Measurements from ENCODE around the gene ACO2. TPM values are rescaled to one million over a fixed set of nuclear protein-coding genes. Genes with fewer than 3 reads are reported as not detected.

Gene ACO2
- total RNA-seq, 2 donors from 2014 or later = 32.7 to 75.5 TPM

- ATAC-seq (no peak), DNase-seq (no peak)
- Histone ChIP-seq H3K27me3 (no peaks in the 10 kb centered on the region), H3K9me3 (no peaks in the 10 kb centered on the region), H3K27ac (no peak overlapping the region), H3K36me3 (replicated peaks in 1 of 2; ENCODE audit: insufficient read depth in 1 of 2, low read depth in 2 of 2) (peaks cover 0 to 3% of the 10 kb centered on the region in 2 donors), H3K4me1 (peaks cover 31% of the 10 kb centered on the region), H3K4me3 (no peak overlapping the region)
- intact Hi-C loops (cut with DNase I) = no loop called here
- WGBS, 2 donors = 81 to 90% methylated on average over 4 of the region's 4 CpGs
- TF ChIP-seq POLR2A (IDR thresholded peaks at IDR 0.05) = no peak
- TF ChIP-seq CTCF (IDR thresholded peaks at IDR 0.05) = no peak
Measured at GRCh38 chr22:41542224-41542623, 73.3 kb downstream of the ACO2 start.

- Histone ChIP-seq H3K4me1 (peaks cover 31% of the 10 kb centered on the region), H3K36me3 (replicated peaks in 1 of 2; ENCODE audit: insufficient read depth in 1 of 2, low read depth in 2 of 2) (no peaks in the 10 kb centered on the region), H3K9me3 (no peaks in the 10 kb centered on the region), H3K27ac (peak within 1 kb of the TSS; percentile 62 to 86 (median 85)), H3K27me3 (no peaks in the 10 kb centered on the region), H3K4me3 (peak within 1 kb of the TSS; percentile 43 to 58)
- intact Hi-C loops (cut with DNase I) = no loop called here
- WGBS, 2 donors = 0% methylated on average over 12 to 76 of the region's 80 CpGs
- DNase-seq (peak; percentile 99 to 100 (median 99)), ATAC-seq (peak; percentile 99)
- TF ChIP-seq POLR2A (IDR thresholded peaks at IDR 0.05) = peak in 2 of 3 donors; percentile 38 to 44
- peak; percentile 45 to 75 (median 58) for TF ChIP-seq CTCF (IDR thresholded peaks at IDR 0.05)
Measured at GRCh38 chr22:41543854-41544670, 75.1 kb downstream of the ACO2 start, which contains the start of gene POLR3H. POLR3H (minus strand) TSS chr22:41544470; CDS start chr22:41544101, 369 bp downstream.

- 20 to 21% methylated on average over 21 of the region's 21 CpGs for WGBS, 2 donors
- H3K36me3 ChIP-seq (replicated peaks in 1 of 2; ENCODE audit: insufficient read depth in 1 of 2, low read depth in 2 of 2) = no peaks in the 10 kb centered on the region
- TF ChIP-seq POLR2A (IDR thresholded peaks at IDR 0.05) (no peak), CTCF (IDR thresholded peaks at IDR 0.05) (no peak)
- peak overlapping the region in 3 of 4 donors; percentile 62 to 86 (median 85) for H3K27ac ChIP-seq
- intact Hi-C loops (cut with DNase I) = no loop called here
- H3K4me1 ChIP-seq = peaks cover 31% of the 10 kb centered on the region
- no peaks in the 10 kb centered on the region for H3K27me3 ChIP-seq
- no peaks in the 10 kb centered on the region for H3K9me3 ChIP-seq
- no peak for DNase-seq
- ATAC-seq = no peak
- H3K4me3 ChIP-seq = no peak overlapping the region
Measured at GRCh38 chr22:41544671-41545476, 76.0 kb downstream of the ACO2 start.

GRCh38 chr22:41548830-41549211 lies 79.9 kb downstream of the ACO2 start:
- Histone ChIP-seq H3K9me3 (no peaks in the 10 kb centered on the region), H3K27me3 (no peaks in the 10 kb centered on the region), H3K36me3 (replicated peaks in 1 of 2; ENCODE audit: insufficient read depth in 1 of 2, low read depth in 2 of 2) (no peaks in the 10 kb centered on the region), H3K4me1 (peaks cover 8% of the 10 kb centered on the region), H3K4me3 (no peak overlapping the region), H3K27ac (no peak overlapping the region)
- DNase-seq (no peak), ATAC-seq (no peak)
- 64 to 88% methylated on average over 4 to 5 of the region's 5 CpGs for WGBS, 2 donors
- intact Hi-C loops (cut with DNase I) = no loop called here
- TF ChIP-seq POLR2A (IDR thresholded peaks at IDR 0.05) (no peak), CTCF (IDR thresholded peaks at IDR 0.05) (no peak)

Measured in body of pancreas (tissue), 4 donors.